Uterus (tissue), 2 donors: ENCODE measurements around the gene NDUFB11.

Experiments
- CTCF ChIP-seq, 4 experiments: fragments of 200-600 bp in 2 of 4; fragments of 450-650 bp in 2 of 4; sonication (generic) in 2 of 4; IDR thresholded peaks; one replicate each; pipeline ENCODE4 v1.5.1; 2016 to 2019; ENCODE audit warnings: antibody characterized with exemption in 4 of 4, mild to moderate bottlenecking in 2 of 4, moderate library complexity in 1 of 4
- POLR2A ChIP-seq, 2 donors: fragments of 450-650 bp; IDR thresholded peaks; one replicate each; pipeline ENCODE4 v1.6.1; 2016; ENCODE audit warnings: antibody characterized with exemption in 2 of 2, mild to moderate bottlenecking in 1 of 2, moderate library complexity in 1 of 2

DNA sequence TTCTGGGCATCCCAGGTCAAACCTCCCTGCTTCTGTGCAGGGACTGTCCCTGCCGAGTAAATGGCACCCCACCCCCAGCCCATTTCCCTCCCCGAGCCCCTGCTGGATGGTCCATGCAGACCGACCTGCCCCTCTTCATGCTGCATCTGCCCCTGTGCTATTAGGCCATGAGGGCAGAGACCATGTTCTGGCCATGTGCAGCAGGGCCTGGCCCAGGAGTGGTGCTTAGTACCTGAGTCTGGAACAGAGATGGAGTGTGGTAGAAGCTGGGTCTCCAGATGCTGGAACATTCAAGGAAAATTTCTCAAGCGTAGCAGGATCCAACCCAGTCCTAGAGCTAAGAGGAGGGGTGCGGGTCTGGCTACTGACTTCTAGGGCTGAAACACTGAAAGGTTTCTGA is 33.8 kb upstream of the NDUFB11 start:
- TF ChIP-seq POLR2A (IDR thresholded peaks at IDR 0.05): no peak
- no peak for TF ChIP-seq CTCF (IDR thresholded peaks at IDR 0.05)
